GM23248 (cell line): Measurements from ENCODE around the gene OR2V1. TPM values are rescaled to one million over a fixed set of nuclear protein-coding genes. Genes with fewer than 3 reads are reported as not detected.
A peak's percentile ranks its signal among the peaks of the same experiment; 100 is the strongest.
"Not testable (repeated sequence)": the region's sequence is repeated elsewhere in the genome, so short reads cannot be mapped to it uniquely, and the experiment has no call there.

Experiments
- DNase-seq: peaks from one replicate; pipeline ENCODE4 v3.0.0-alpha.2; 2015
- H2AFZ ChIP-seq: fragments of 200-600 bp; sonication (generic); 2 replicates; pipeline ENCODE4 v1.6.1; 2016; ENCODE audit warnings: antibody characterized with exemption
- H3F3A ChIP-seq: fragments of 200-600 bp; sonication (generic); 2 replicates; pipeline ENCODE4 v1.6.1; 2016; ENCODE audit warnings: mild to moderate bottlenecking, antibody characterized with exemption, mixed run types; ENCODE audit not compliant: insufficient read depth
- H3K27ac ChIP-seq: fragments of 200-600 bp; sonication (generic); 2 replicates; pipeline ENCODE4 v1.5.1; 2016; ENCODE audit warnings: mild to moderate bottlenecking
- H3K27me3 ChIP-seq: fragments of 200-600 bp; sonication (generic); replicated peaks from 2 replicates; pipeline ENCODE4 v1.6.1; 2016; ENCODE audit warnings: mild to moderate bottlenecking; ENCODE audit not compliant: insufficient read depth
- H3K36me3 ChIP-seq: fragments of 200-600 bp; sonication (generic); 2 replicates; pipeline ENCODE4 v1.6.1; 2016; ENCODE audit warnings: low read depth, mild to moderate bottlenecking
- H3K4me1 ChIP-seq: fragments of 200-600 bp; sonication (generic); 2 replicates; pipeline ENCODE4 v1.6.1; 2016; ENCODE audit warnings: mild to moderate bottlenecking; ENCODE audit not compliant: insufficient read depth
- H3K4me2 ChIP-seq: fragments of 200-600 bp; sonication (generic); one replicate; pipeline ENCODE4 v1.6.1; 2016; ENCODE audit warnings: mild to moderate bottlenecking; ENCODE audit not compliant: unreplicated experiment
- H3K4me3 ChIP-seq: fragments of 200-600 bp; sonication (generic); 2 replicates; pipeline ENCODE4 v1.5.1; 2016; ENCODE audit warnings: mild to moderate bottlenecking
- H3K79me2 ChIP-seq: fragments of 200-600 bp; sonication (generic); 2 replicates; pipeline ENCODE4 v1.6.1; 2016; ENCODE audit warnings: mild to moderate bottlenecking; ENCODE audit not compliant: insufficient read depth
- H3K9ac ChIP-seq: fragments of 200-600 bp; sonication (generic); 2 replicates; pipeline ENCODE4 v1.6.1; 2016; ENCODE audit warnings: mild to moderate bottlenecking
- H3K9me2 ChIP-seq: fragments of 200-600 bp; sonication (generic); 2 replicates; pipeline ENCODE4 v1.6.1; 2016; ENCODE audit warnings: mixed run types, mild to moderate bottlenecking, moderate library complexity; ENCODE audit not compliant: insufficient read depth
- H3K9me3 ChIP-seq: fragments of 200-600 bp; sonication (generic); one replicate; pipeline ENCODE4 v1.6.1; 2017; ENCODE audit warnings: low read depth
- H4K20me1 ChIP-seq: fragments of 200-600 bp; sonication (generic); 2 replicates; pipeline ENCODE4 v1.6.0; 2016; ENCODE audit not compliant: insufficient read depth
- EZH2 ChIP-seq: fragments of 200-600 bp; sonication (generic); IDR thresholded peaks from 2 replicates; pipeline ENCODE4 v1.6.1; 2018; ENCODE audit warnings: antibody characterized with exemption, mild to moderate bottlenecking; ENCODE audit not compliant: insufficient read depth, poor library complexity, severe bottlenecking
- EZH2phosphoT487 ChIP-seq: fragments of 200-600 bp; sonication (generic); IDR thresholded peaks from 2 replicates; pipeline ENCODE4 v1.6.1; 2018; ENCODE audit warnings: antibody characterized with exemption, moderate library complexity, mild to moderate bottlenecking, low read depth; ENCODE audit not compliant: insufficient read depth
- WGBS, 2 experiments: methylation state at CpG; one replicate each; pipeline ENCODE4 v1.1.6; 2015 to 2017; ENCODE audit warnings: low lambda C conversion rate in 2 of 2, low coverage in 1 of 2; ENCODE audit errors: missing lambda C conversion rate in 2 of 2; 5-methylcytosine and 5-hydroxymethylcytosine counted together
- in situ Hi-C: fragments of 300-500 bp; cut with MboI; formaldehyde crosslinking; loops from 2 replicates; pipeline ENCODE4 v1.15.0; 2020
- polyA plus RNA-seq: library from polyadenylated mRNA; unstranded; fragments of >200 nt; fragmentation: Nextera tagmentation; extraction: Ambion mirVana; gene quantifications from 2 replicates; pipeline ENCODE4 v1.2.1, GENCODE V29; 2016
- total RNA-seq: library from RNA; depleted of rRNA; stranded (reverse); fragments of >200 nt; shearing (Covaris generic); gene quantifications from 2 replicates; pipeline ENCODE4 v1.2.3, GENCODE V29; 2014

OR2V1 gene
- total and polyA plus RNA-seq, 2 experiments from 2014 or later: not detected

DNA sequence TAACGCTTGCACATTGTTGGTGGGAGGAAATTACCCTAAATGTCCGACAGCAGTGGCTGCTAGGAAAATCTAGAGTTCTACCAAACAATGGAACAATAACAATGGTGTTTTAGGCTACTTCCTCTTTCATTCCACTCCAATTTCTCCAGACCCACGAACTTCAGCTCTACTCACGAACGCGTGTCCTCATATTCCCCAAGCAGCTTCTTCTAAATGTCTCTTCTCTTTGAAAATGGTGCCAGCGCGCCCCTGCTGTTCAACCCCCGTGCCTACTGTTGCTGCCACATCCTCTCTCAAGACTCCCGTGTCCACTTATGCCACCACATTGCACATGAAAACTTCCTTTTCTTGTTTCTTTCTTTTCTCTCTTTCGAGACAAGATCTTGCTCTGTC is 42.1 kb upstream of the OR2V1 start:
- in situ Hi-C loops: no loop called here
- H3K4me2 ChIP-seq: no peak overlapping the region
- H3K9ac ChIP-seq: no peak overlapping the region
- H3K4me1 ChIP-seq: no peaks in the 10 kb centered on the region
- H3K27me3 ChIP-seq: peaks cover 14% of the 10 kb centered on the region; the same call in 1 of the 2 replicates
- no peak overlapping the region for H3K27ac ChIP-seq
- H3K4me3 ChIP-seq: no peak overlapping the region
- no peak for TF ChIP-seq EZH2phosphoT487
- TF ChIP-seq EZH2: no peak
- H2AFZ ChIP-seq: no peak overlapping the region; the same call in 1 of the 2 replicates
- peaks cover 18% of the 10 kb centered on the region for H3F3A ChIP-seq
- H3K36me3 ChIP-seq: no peaks in the 10 kb centered on the region
- no peaks in the 10 kb centered on the region for H3K9me2 ChIP-seq
- DNase-seq: no peak
- no peaks in the 10 kb centered on the region for H4K20me1 ChIP-seq
- no peaks in the 10 kb centered on the region for H3K9me3 ChIP-seq
- WGBS, 2 experiments: 38 to 45% methylated on average over 11 of the region's 11 CpGs
- H3K79me2 ChIP-seq: no peaks in the 10 kb centered on the region

DNA sequence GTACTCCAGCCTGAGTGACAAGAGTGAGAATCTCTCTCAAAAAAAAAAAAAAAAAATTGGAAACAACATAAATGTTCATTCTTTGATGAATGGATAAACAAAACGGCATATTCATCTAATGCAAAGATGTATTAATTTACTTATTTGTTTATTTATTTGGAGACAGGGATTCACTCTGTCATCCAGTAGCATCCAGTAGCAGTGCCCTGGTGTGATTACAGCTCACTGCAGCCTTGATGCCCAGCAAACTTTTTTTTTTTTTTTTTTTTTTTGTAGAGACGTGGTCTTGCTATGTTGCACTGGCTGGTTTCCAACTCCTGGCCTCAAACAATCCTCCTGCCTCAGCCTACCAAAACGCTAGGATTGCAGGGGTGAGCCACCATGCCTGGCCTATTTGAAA is 40.8 kb upstream of the OR2V1 start:
- no peak overlapping the region for H3K27ac ChIP-seq
- no peaks in the 10 kb centered on the region for H4K20me1 ChIP-seq
- no peaks in the 10 kb centered on the region for H3K9me3 ChIP-seq
- no peaks in the 10 kb centered on the region for H3K36me3 ChIP-seq
- H3K4me2 ChIP-seq: no peak overlapping the region
- no peaks in the 10 kb centered on the region for H3K79me2 ChIP-seq
- in situ Hi-C loops: no loop called here
- peaks cover 27% of the 10 kb centered on the region for H3F3A ChIP-seq
- no peak overlapping the region for H2AFZ ChIP-seq
- peaks cover 20% of the 10 kb centered on the region; the same call in 1 of the 2 replicates for H3K27me3 ChIP-seq
- H3K4me3 ChIP-seq: no peak overlapping the region
- TF ChIP-seq EZH2phosphoT487 (no peak), EZH2 (no peak)
- H3K9ac ChIP-seq: no peak overlapping the region
- 14 to 23% methylated on average over 3 of the region's 3 CpGs for WGBS, 2 experiments
- DNase-seq: no peak
- H3K9me2 ChIP-seq: no peaks in the 10 kb centered on the region
- H3K4me1 ChIP-seq: no peaks in the 10 kb centered on the region

DNA sequence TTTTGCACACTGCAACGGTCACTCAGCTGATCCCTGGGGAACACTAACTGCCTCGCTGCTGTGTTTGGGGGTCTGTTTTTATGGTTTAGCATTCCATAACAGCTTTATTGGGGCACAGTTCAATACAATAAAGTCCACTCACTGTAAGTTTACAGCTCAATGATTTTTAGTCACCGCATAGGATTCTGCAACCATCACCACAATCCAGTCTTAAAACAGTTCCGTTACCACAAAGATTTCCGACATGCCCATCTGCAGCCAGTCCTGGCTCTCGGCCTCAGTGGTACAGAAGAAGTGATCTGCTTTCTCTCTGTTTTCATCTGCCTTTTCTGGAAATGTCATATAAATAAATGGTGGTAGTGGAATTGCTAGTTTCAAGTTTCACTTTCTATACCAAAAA is 40.0 kb upstream of the OR2V1 start:
- DNase-seq: peak; percentile 47
- no peak for TF ChIP-seq EZH2phosphoT487
- TF ChIP-seq EZH2: no peak
- WGBS, 2 experiments: 21 to 25% methylated on average over 6 of the region's 6 CpGs

DNA sequence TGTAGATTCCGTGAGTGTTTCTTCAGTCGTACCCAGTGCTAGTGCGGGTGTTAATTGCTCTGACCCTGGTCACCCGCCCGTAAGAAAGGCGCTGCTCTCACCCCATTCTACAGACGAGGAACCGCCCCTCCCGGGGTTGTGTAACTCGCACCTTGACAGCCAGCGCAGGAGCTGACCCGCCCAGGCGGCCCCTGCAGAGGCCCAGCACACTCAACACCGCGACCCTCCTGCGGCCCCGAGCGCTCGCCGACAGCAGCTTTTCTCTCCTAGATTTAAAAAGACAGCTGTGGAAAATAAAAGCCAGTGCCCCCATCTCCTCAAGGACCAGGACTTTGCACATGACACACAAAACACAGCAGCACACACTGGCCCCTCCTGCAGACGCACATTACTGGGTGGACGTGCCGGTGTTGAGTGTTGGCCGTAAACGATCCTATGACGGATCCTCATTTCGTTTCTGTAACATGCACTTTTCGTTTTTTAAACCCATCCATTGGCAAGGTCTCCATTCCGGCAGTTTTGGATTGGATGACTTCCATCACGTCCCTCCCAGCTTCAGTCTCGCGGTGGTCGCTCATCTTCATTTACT is 39.4 kb upstream of the OR2V1 start:
- Histone ChIP-seq H3K9me3 (no peaks in the 10 kb centered on the region), H3K4me3 (no peak overlapping the region), H3K4me1 (no peaks in the 10 kb centered on the region), H3K9ac (no peak overlapping the region), H3F3A (peaks cover 37% of the 10 kb centered on the region), H3K36me3 (no peaks in the 10 kb centered on the region), H3K4me2 (no peak overlapping the region), H3K9me2 (no peaks in the 10 kb centered on the region), H3K79me2 (no peaks in the 10 kb centered on the region), H4K20me1 (no peaks in the 10 kb centered on the region), H3K27ac (no peak overlapping the region), H3K27me3 (peaks cover 20% of the 10 kb centered on the region; the same call in 1 of the 2 replicates), H2AFZ (0 out of 2 replicates have a peak overlapping the region, but pooled peaks have one; percentile 41)
- TF ChIP-seq EZH2phosphoT487: no peak
- TF ChIP-seq EZH2: no peak
- in situ Hi-C loops: no loop called here
- peak; percentile 22 for DNase-seq
- WGBS, 2 experiments: 4 to 7% methylated on average over 31 to 33 of the region's 33 CpGs

More for the DNA sequence above, 40.0 kb upstream of the OR2V1 start:
- Histone ChIP-seq H3K79me2 (no peaks in the 10 kb centered on the region), H3K9ac (no peak overlapping the region), H4K20me1 (no peaks in the 10 kb centered on the region), H3K4me1 (no peaks in the 10 kb centered on the region), H3K9me3 (no peaks in the 10 kb centered on the region), H3K4me2 (no peak overlapping the region), H3K27me3 (peaks cover 20% of the 10 kb centered on the region; the same call in 1 of the 2 replicates), H3K27ac (no peak overlapping the region), H3K4me3 (no peak overlapping the region), H3F3A (peaks cover 35% of the 10 kb centered on the region), H3K9me2 (no peaks in the 10 kb centered on the region), H3K36me3 (no peaks in the 10 kb centered on the region), H2AFZ (no peak overlapping the region)
- in situ Hi-C loops: no loop called here

DNA sequence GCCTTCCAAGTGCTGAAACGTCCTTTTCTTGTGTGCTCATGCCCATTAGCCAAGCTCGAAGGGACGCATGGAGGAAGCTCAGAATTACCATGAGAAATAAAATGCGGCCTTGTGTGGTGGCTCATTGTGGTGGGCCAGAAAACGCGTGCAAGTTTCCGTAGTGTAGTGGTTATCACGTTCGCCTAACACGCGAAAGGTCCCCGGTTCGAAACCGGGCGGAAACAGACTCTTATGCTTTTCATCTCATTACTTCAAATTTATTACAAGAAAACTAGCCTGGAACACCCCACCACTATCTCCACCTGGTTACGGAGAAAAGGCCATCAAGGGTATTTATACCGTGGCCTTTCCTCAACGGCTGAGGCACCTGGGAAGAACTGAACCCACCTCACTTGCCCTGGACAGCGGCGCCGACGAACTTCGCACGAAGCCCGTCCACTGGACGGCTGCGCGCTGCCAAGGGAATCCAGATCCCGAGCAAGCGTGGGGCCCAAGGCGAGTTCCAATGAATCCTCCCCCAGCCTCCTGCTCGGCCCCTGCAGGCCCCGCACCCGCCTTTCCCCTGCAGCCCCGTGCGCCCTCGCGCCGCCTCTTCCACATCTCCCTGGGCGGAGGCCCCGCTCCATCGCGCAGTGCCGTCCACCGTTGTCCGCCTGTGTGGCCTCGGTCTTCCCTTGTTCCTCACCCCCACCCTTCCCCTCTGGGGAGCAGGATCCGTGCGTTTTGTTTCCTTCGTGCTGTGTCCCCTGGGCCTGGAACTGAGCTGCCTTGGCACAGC is 38.7 kb upstream of the OR2V1 start:
- H3K9ac ChIP-seq, H3K36me3 ChIP-seq, H3K79me2 ChIP-seq, H3K4me2 ChIP-seq, H3K4me1 ChIP-seq, H3K27ac ChIP-seq, H4K20me1 ChIP-seq, H3K9me3 ChIP-seq, in situ Hi-C loops, H3K4me3 ChIP-seq, H3K9me2 ChIP-seq: not testable (repeated sequence)
- peaks cover 37% of the 10 kb centered on the region for H3F3A ChIP-seq
- peaks cover 20% of the 10 kb centered on the region; the same call in 1 of the 2 replicates for H3K27me3 ChIP-seq
- 0 out of 2 replicates have a peak overlapping the region, but pooled peaks have one; percentile 41 for H2AFZ ChIP-seq
- DNase-seq: peak; percentile 59
- WGBS, 2 experiments: 9 to 11% methylated on average over 44 to 50 of the region's 50 CpGs
